ENCODE data around the gene ADAMTS10.

The ADAMTS10 gene

DNA sequence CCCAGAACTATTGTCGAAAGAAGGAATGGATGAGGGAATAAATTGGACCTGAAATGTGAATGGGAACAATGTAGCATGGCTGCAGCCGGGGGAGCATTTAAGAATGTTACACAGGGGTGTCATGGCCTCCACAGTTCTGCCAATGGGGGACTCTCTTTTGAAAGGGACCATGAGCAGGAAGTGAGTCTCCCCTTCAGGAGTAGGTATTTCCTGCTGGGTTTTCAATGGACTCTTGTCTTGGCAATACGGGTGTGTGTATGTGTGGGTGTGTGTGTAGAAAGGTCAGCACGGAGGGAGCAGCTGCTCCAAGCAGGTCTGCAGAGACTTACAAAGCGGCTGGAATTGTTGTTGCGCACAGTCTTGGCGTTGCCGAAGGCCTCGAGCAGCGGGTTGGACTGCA, 57.7 kb downstream of the ADAMTS10 start:
- no CpG with 5 or more reads among the region's 10 CpGs for WGBS, 2 donors (ENCODE audit: extremely low coverage in 2 of 2, insufficient read length in 2 of 2, insufficient replicate concordance in 1 of 2)
- no peak overlapping the region for H2BK120ac ChIP-seq (ENCODE audit: low read depth, low read length)

DNA sequence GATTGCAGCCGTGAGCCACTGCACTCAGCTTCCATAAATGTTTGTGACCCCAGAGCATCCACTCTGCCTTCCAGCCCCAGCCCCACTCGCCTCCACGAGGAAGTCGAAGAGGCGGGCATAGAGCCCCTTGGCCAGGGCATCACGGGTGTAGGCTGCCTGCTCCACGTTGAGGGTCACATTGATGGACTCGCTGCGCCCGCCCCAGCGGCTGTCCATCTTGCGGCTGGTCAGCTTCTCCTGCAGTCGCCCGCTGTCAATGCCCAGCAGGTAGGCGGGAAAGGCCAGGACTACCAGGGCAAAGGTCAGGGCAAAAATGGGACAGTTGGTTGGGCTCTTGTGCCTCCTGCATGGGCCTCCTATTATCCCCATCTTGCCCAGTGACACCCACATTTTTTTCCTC, 60.4 kb downstream of the ADAMTS10 start:
- H3K14ac ChIP-seq (ENCODE audit: low read length): no peak overlapping the region
- no peak overlapping the region for H2BK5ac ChIP-seq (ENCODE audit: low read length)
- no CpG with 5 or more reads among the region's 15 CpGs for WGBS, 2 donors (ENCODE audit: extremely low coverage in 2 of 2, insufficient read length in 2 of 2, insufficient replicate concordance in 1 of 2)

More for the DNA sequence above, 57.7 kb downstream of the ADAMTS10 start:
- Histone ChIP-seq H4K8ac (ENCODE audit: low read depth, low read length) (no peak overlapping the region), H2BK5ac (ENCODE audit: low read length) (no peak overlapping the region), H3K4me3 (ENCODE audit: low read length in 2 of 2) (no peak overlapping the region), H3K9ac (ENCODE audit: low read depth, low read length, poor library complexity) (no peak overlapping the region), H3K36me3 (replicated peaks in 1 of 2; ENCODE audit: control insufficient read depth in 2 of 2, insufficient read depth in 2 of 2, low read length in 2 of 2) (no peaks in the 10 kb centered on the region), H3K27ac (replicated peaks; ENCODE audit: low read length) (no peak overlapping the region), H3K27me3 (ENCODE audit: control insufficient read depth in 3 of 3, insufficient read depth in 3 of 3, low read depth in 1 of 3, low read length in 3 of 3) (no peaks in the 10 kb centered on the region), H2AFZ (ENCODE audit: low read length) (peak overlapping the region; percentile 71), H3K23ac (ENCODE audit: low read depth, low read length, poor library complexity) (no peak overlapping the region), H3K79me1 (ENCODE audit: low read depth, low read length) (peaks cover 2% of the 10 kb centered on the region), H2BK12ac (ENCODE audit: low read length) (no peak overlapping the region), H2BK15ac (ENCODE audit: low read length) (no peak overlapping the region), H3K4ac (ENCODE audit: low read length) (no peak overlapping the region), H3K4me1 (ENCODE audit: control insufficient read depth in 2 of 2, insufficient read depth in 1 of 2, low read depth in 1 of 2, low read length in 2 of 2) (peaks cover 2 to 4% of the 10 kb centered on the region in 2 donors), H3K18ac (ENCODE audit: low read length) (no peak overlapping the region), H2AK5ac (ENCODE audit: low read depth, low read length) (no peak overlapping the region), H4K91ac (ENCODE audit: low read depth, low read length, poor library complexity) (no peak overlapping the region), H3K14ac (ENCODE audit: low read length) (no peak overlapping the region), H3K9me3 (replicated peaks in 1 of 2; ENCODE audit: control insufficient read depth in 2 of 2, insufficient read depth in 1 of 2, low read depth in 1 of 2, low read length in 2 of 2) (no peaks in the 10 kb centered on the region), H3K4me2 (ENCODE audit: insufficient read depth, low read length, poor library complexity, severe bottlenecking) (no peak overlapping the region)
- no peak for DNase-seq (ENCODE audit: low spot score)

DNA sequence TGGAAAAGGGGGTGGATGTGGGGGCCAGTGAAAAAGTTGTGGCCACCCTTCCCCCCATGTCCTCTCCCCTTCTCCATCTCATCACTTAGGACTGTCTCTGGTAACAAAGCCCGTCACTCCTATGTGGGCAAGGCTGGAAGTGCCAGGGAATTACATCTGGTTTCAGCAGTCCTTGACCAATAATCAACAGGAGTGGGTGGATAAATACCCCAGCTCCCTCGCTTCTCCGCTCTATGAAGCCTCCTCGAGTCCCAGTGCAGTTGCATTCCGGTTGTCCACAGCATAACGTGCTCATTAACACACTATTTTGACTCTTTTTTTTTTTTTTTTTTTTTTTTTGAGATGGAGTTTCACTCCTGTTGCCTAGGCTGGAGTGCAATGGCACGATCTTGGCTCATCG, 64.8 kb downstream of the ADAMTS10 start:
- Histone ChIP-seq H3K18ac (ENCODE audit: low read length) (no peak overlapping the region), H3K4me3 (ENCODE audit: low read length in 2 of 2) (no peak overlapping the region), H3K36me3 (replicated peaks in 1 of 2; ENCODE audit: control insufficient read depth in 2 of 2, insufficient read depth in 2 of 2, low read length in 2 of 2) (peaks cover 0 to 2% of the 10 kb centered on the region in 2 donors), H4K91ac (ENCODE audit: low read depth, low read length, poor library complexity) (no peak overlapping the region), H4K8ac (ENCODE audit: low read depth, low read length) (no peak overlapping the region), H3K9ac (ENCODE audit: low read depth, low read length, poor library complexity) (no peak overlapping the region), H3K27me3 (ENCODE audit: control insufficient read depth in 3 of 3, insufficient read depth in 3 of 3, low read depth in 1 of 3, low read length in 3 of 3) (no peaks in the 10 kb centered on the region), H2AFZ (ENCODE audit: low read length) (no peak overlapping the region), H3K14ac (ENCODE audit: low read length) (no peak overlapping the region), H3K4me2 (ENCODE audit: insufficient read depth, low read length, poor library complexity, severe bottlenecking) (no peak overlapping the region), H3K27ac (replicated peaks; ENCODE audit: low read length) (no peak overlapping the region), H2BK15ac (ENCODE audit: low read length) (no peak overlapping the region), H2BK5ac (ENCODE audit: low read length) (no peak overlapping the region), H3K23ac (ENCODE audit: low read depth, low read length, poor library complexity) (no peak overlapping the region), H3K9me3 (replicated peaks in 1 of 2; ENCODE audit: control insufficient read depth in 2 of 2, insufficient read depth in 1 of 2, low read depth in 1 of 2, low read length in 2 of 2) (no peaks in the 10 kb centered on the region), H2BK120ac (ENCODE audit: low read depth, low read length) (no peak overlapping the region), H3K4me1 (ENCODE audit: control insufficient read depth in 2 of 2, insufficient read depth in 1 of 2, low read depth in 1 of 2, low read length in 2 of 2) (no peaks in the 10 kb centered on the region), H3K4ac (ENCODE audit: low read length) (no peak overlapping the region), H3K79me1 (ENCODE audit: low read depth, low read length) (peaks cover 2% of the 10 kb centered on the region), H2AK5ac (ENCODE audit: low read depth, low read length) (no peak overlapping the region), H2BK12ac (ENCODE audit: low read length) (no peak overlapping the region)
- WGBS, 2 donors (ENCODE audit: extremely low coverage in 2 of 2, insufficient read length in 2 of 2, insufficient replicate concordance in 1 of 2): no CpG with 5 or more reads among the region's 8 CpGs
- DNase-seq (ENCODE audit: low spot score): no peak

More for the DNA sequence above, 60.4 kb downstream of the ADAMTS10 start:
- Histone ChIP-seq H3K18ac (ENCODE audit: low read length) (no peak overlapping the region), H2BK120ac (ENCODE audit: low read depth, low read length) (no peak overlapping the region), H4K8ac (ENCODE audit: low read depth, low read length) (no peak overlapping the region), H3K79me1 (ENCODE audit: low read depth, low read length) (peaks cover 2% of the 10 kb centered on the region), H2BK12ac (ENCODE audit: low read length) (no peak overlapping the region), H2AK5ac (ENCODE audit: low read depth, low read length) (no peak overlapping the region), H3K4me2 (ENCODE audit: insufficient read depth, low read length, poor library complexity, severe bottlenecking) (no peak overlapping the region), H3K23ac (ENCODE audit: low read depth, low read length, poor library complexity) (peak overlapping the region; percentile 22), H3K9me3 (replicated peaks in 1 of 2; ENCODE audit: control insufficient read depth in 2 of 2, insufficient read depth in 1 of 2, low read depth in 1 of 2, low read length in 2 of 2) (no peaks in the 10 kb centered on the region), H2BK15ac (ENCODE audit: low read length) (no peak overlapping the region), H3K4ac (ENCODE audit: low read length) (no peak overlapping the region), H3K4me1 (ENCODE audit: control insufficient read depth in 2 of 2, insufficient read depth in 1 of 2, low read depth in 1 of 2, low read length in 2 of 2) (no peaks in the 10 kb centered on the region), H3K9ac (ENCODE audit: low read depth, low read length, poor library complexity) (no peak overlapping the region), H3K27ac (replicated peaks; ENCODE audit: low read length) (no peak overlapping the region), H3K4me3 (ENCODE audit: low read length in 2 of 2) (peak overlapping the region in 1 of 2 donors; percentile 46), H3K36me3 (replicated peaks in 1 of 2; ENCODE audit: control insufficient read depth in 2 of 2, insufficient read depth in 2 of 2, low read length in 2 of 2) (peaks cover 0 to 2% of the 10 kb centered on the region in 2 donors), H3K27me3 (ENCODE audit: control insufficient read depth in 3 of 3, insufficient read depth in 3 of 3, low read depth in 1 of 3, low read length in 3 of 3) (no peaks in the 10 kb centered on the region), H2AFZ (ENCODE audit: low read length) (no peak overlapping the region), H4K91ac (ENCODE audit: low read depth, low read length, poor library complexity) (no peak overlapping the region)
- DNase-seq (ENCODE audit: low spot score): no peak

GRCh38 chr19:8544168-8544567, 66.3 kb downstream of the ADAMTS10 start:
- Histone ChIP-seq H3K18ac (ENCODE audit: low read length) (no peak overlapping the region), H2BK120ac (ENCODE audit: low read depth, low read length) (no peak overlapping the region), H3K14ac (ENCODE audit: low read length) (no peak overlapping the region), H3K9me3 (replicated peaks in 1 of 2; ENCODE audit: control insufficient read depth in 2 of 2, insufficient read depth in 1 of 2, low read depth in 1 of 2, low read length in 2 of 2) (no peaks in the 10 kb centered on the region), H4K8ac (ENCODE audit: low read depth, low read length) (peak overlapping the region; percentile 48), H3K27me3 (ENCODE audit: control insufficient read depth in 3 of 3, insufficient read depth in 3 of 3, low read depth in 1 of 3, low read length in 3 of 3) (no peaks in the 10 kb centered on the region), H3K4me1 (ENCODE audit: control insufficient read depth in 2 of 2, insufficient read depth in 1 of 2, low read depth in 1 of 2, low read length in 2 of 2) (no peaks in the 10 kb centered on the region), H2BK15ac (ENCODE audit: low read length) (no peak overlapping the region), H4K91ac (ENCODE audit: low read depth, low read length, poor library complexity) (no peak overlapping the region), H3K23ac (ENCODE audit: low read depth, low read length, poor library complexity) (no peak overlapping the region), H2AFZ (ENCODE audit: low read length) (no peak overlapping the region), H3K4ac (ENCODE audit: low read length) (no peak overlapping the region), H3K36me3 (replicated peaks in 1 of 2; ENCODE audit: control insufficient read depth in 2 of 2, insufficient read depth in 2 of 2, low read length in 2 of 2) (peaks cover 0 to 2% of the 10 kb centered on the region in 2 donors), H3K27ac (replicated peaks; ENCODE audit: low read length) (no peak overlapping the region), H3K4me3 (ENCODE audit: low read length in 2 of 2) (no peak overlapping the region), H3K4me2 (ENCODE audit: insufficient read depth, low read length, poor library complexity, severe bottlenecking) (no peak overlapping the region), H3K9ac (ENCODE audit: low read depth, low read length, poor library complexity) (peak overlapping the region; percentile 44), H3K79me1 (ENCODE audit: low read depth, low read length) (peaks cover 2% of the 10 kb centered on the region), H2BK12ac (ENCODE audit: low read length) (no peak overlapping the region), H2BK5ac (ENCODE audit: low read length) (no peak overlapping the region), H2AK5ac (ENCODE audit: low read depth, low read length) (no peak overlapping the region)
- DNase-seq (ENCODE audit: low spot score): no peak
- WGBS, 2 donors (ENCODE audit: extremely low coverage in 2 of 2, insufficient read length in 2 of 2, insufficient replicate concordance in 1 of 2): no CpG with 5 or more reads among the region's 20 CpGs

Data from neuronal stem cell (in vitro differentiated cells).